HG02970 (cell line): ENCODE measurements around the gene CCDC167.

Experiments
- ATAC-seq: cut with Tn5 transposase; IDR thresholded peaks from one replicate; pipeline ENCODE4 v1.9.1; 2021; ENCODE audit warnings: mild to moderate bottlenecking, moderate library complexity, moderate number of reproducible peaks; ENCODE audit not compliant: unreplicated experiment, low FRiP score

The CCDC167 gene

DNA sequence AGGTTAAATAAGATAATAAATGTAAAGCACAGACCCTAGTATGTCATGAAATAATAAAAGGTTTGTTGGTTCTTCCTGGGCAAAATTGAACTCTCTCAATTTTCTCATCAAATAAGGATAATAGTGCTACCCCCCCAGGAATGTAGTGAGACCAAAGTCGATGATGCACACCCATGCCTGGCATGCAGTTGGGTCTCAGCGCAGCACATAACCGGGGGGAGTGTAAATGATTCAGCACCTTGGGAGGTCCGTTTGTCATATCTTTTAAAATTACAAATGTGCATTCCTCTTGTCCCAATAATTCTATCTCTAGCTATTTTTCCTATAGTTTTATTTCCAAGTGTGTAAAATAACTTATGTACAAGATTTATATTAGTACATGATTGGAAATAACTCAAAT lies 31.3 kb upstream of the CCDC167 start:
- no peak for ATAC-seq

DNA sequence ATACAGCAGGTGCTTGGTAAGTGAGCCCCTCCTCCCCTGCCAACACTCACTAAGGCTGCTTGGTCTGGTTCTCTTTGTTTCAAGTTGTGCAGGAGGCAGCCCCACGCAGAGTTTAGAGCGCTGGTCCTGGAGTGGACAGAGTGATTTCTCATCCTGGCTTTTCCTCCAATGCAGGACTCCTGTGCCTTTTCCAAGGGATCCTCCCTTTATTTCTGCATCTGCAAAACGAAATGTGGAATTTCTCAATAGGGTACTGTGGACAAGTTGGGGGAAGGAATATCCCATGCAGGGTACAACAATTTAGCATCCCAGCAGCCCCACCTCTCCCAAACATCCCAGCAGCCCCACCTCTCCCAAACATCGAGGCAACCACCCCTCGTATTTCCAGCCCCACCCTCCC lies 30.6 kb upstream of the CCDC167 start:
- no peak for ATAC-seq

DNA sequence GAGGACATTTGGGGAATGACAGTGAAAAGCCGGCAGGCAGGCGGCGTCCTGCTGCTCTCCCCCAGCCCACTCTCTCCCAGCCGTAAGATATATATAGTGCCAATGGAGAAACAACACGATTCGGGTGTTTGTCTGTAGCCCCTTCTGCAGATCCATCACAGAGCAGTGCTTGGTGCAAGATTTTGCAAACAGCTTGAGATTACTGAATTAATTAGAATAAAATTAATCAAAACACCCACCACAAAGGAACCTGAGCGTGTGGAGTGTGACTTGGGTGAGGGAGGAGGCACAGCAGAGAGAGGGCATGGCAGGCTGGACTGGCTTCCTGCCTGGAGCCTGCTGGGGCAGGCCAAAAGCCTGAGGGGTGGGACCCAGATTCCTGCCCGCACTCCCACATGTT lies 28.8 kb upstream of the CCDC167 start:
- ATAC-seq = no peak

DNA sequence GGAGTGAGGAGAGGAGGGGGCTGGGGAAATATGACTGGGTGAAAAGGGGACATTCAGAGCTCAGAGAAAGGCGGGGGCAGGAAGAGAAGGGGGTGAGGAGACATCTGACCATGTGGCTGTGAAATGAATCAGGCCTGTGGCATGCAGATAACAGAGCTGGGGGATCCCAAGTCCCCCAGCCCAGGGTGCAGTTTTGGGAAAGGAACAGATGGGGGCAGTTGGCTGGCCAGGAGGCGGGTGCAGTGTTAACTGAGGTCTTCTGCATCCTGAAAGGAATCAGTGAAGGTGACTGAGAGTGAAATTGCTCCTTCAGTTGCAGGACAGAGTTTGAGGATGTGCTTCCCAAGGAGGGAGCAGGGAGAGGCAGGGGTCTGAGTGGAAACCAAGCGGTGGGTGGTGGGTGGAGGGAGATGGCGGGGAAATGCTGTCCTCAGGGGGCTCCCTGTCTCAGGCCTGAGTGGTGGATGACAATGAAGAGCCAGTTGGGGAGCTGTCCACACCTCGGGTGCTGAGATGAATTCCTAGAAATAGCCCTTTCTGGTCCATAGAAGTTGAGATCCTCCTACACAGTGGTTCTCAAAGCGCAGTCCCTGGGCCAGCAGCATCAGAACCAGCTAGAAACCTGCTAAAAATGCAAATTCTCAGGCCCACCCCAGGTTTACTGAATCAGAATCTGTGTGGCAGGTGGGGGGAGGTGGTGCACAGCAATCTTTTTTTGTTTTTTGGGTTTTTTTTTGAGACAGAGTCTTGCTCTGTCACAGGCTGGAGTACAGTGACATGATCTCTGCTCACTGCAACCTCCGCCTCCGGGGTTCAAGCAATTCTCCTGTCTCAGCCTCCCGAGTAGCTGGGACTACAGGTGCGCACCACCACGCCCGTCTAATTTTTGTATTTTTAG lies 26.0 kb upstream of the CCDC167 start:
- no peak for ATAC-seq

DNA sequence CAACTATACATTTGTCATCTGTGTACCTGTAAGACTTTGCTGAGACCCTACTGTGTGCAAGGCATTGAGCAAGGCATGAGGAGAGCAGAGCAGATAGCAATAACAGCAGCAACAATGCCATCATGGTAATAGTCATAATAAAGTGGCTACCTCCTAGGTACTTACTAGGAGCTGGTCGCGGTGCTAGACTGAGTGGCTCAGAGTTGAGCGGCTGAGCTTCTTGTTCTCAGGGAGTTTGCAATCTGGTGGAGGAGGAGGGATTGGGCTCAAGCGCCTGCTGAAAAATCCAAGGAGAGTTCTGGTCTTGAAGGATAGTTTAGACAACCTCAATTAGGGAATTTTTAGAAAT lies 25.3 kb upstream of the CCDC167 start:
- ATAC-seq = no peak

DNA sequence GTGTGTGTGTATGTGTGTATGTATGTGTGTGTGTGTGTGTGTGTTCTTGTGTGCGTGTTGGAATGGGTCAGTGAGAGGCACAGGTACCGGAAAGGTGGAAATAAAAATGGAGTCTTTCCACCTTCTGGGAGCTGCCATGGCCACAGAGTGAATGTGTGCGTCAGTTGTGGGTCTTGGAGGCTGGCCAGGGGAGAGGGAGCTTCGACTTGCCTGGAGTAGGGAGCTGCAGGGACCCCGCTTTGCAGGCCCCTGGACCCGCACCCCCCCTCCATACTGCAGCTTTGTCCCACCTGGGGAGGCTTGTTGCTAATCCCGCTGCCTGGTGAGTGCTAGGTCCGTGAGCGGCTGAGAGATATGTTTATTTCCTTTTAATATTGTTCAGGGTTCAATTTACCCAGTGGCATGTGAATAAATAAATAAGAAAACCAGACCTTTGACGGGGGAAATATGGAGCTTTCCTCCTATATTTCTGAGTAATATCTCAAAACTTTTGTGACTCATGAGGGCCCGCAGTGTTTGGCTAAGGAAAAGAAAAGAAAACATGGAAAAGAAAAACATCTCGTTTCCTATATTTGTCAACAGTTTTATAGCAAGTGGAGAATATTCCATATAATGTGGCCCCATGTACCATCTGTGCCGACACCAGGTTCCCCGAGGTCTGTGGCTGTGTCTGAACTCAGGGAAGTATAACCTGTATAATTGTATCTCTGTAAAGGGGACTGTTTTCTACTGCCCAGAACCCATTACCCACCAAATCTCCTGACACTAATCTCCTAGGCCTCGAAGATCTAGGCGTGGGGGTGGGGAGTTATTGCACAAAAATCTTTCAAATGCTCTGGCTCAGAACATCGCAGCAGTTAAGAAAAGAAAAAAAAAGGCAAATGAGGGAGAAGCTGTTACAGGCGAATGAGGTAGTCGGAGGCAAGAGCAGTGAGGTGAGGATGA lies 24.6 kb upstream of the CCDC167 start:
- ATAC-seq = no peak

DNA sequence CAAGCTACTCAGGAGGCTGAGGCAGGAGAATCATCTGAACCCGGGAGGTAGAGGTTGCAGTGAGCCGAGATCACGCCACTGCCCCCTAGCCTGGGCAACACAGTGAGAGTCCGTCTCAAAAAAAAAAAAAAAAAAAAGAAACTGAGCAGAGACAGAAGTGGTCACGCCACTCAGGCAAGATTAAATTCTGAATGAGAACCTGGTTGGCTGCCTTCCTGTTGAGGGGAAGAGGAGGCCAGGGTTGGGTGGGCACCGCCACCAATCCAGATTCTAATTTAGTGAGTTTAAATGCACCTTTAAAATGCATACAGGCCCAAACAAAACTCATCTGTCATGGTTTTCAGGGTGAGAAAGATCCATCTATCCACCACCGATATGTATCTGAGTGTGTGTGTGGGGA lies 23.7 kb upstream of the CCDC167 start:
- ATAC-seq = no peak

DNA sequence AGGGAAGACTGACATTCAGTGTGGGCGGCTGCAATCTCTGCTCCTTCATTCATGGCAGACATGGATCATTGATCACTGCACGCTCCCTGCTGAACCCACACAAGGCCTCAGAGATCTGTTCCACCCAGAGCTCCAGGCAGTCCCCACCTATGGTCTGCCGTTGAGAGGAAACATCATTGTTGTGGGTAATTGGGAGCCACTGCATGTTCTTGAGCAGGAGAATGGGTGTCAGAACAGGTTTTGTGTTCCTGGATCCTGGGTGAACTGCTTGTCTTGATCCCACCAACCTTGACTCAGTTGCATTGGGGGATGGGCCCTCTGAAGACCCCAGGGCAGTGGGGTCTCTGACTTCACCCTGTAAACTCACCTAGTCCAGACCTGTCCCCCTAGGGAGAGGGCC lies 23.1 kb upstream of the CCDC167 start:
- no peak for ATAC-seq

DNA sequence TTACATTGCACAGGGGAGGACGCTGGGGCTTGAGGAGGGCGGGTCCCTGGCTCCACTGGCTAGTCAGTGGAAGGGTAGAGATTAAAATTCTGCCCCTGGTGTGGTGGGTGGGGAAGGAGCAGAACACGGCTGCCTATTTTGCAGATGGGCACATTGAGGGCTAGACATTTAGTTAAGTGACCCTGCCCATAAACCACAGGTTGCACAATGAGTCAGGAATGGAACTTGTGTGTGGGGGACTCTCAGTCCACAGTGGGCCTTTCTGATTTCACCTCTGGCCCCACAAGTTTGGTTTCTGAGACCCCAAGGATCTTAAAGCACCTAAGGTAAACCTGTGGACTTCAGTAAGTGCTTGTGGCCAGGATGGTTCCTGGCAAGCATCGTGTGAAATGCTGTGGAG lies 22.0 kb upstream of the CCDC167 start:
- no peak for ATAC-seq

DNA sequence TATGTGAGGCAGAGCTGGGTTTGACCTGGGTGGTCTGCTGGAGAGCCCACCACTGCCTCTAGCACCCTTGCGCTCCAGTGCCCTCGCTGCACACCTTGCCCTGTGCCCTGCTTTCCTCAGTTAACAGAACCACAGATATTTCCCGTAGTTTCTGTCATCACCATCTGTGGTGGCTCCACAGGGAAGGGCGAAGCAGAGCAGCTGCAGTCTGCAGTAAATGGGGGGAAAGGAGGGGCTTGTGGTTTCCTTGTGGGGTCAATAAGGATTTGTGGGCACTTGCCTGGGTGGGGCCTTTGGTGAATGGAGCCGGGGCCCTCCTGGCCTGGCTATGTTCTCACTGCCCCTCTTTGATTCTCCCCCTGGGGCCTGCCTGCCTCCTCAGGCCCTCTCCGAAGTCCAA lies 21.2 kb upstream of the CCDC167 start:
- ATAC-seq = no peak

DNA sequence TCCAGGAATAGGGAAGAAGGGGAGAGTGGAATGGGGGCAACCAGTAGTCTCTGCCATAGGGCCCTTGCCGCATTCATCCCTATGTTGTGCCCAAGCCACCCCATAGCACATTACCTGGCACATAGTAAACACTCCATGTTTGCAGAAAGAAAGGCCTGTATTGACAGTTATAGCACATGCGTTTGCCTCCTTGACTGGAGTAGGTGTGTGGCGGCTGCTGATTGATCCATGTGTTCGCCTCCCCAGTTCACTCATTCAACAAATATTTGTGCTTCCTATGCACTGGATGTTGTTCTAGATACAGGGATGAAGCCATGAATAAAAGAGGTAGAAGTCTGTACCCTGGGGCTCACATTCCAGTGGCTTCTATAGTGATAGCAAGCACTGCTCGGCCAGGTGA lies 19.8 kb upstream of the CCDC167 start:
- no peak for ATAC-seq

DNA sequence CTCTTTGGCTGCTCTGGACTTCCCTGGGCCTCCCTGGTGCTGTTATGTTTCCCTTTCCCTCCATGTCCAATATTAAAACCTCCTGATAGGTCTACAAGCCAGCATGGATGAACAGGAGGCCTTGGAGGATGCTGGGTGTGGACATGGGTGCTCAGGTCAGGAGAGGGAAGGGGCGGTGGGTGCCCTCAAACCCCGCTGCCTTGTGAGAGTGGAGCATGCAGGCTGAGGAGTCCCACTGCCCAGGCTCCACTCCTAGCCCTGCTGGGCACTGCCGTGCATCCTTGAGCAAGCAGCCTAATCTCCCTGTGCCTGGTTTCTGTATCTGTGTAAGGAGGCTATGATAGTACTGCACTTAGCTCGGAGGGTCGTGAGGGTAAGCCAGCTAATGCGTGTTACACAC lies 18.4 kb upstream of the CCDC167 start:
- no peak for ATAC-seq

DNA sequence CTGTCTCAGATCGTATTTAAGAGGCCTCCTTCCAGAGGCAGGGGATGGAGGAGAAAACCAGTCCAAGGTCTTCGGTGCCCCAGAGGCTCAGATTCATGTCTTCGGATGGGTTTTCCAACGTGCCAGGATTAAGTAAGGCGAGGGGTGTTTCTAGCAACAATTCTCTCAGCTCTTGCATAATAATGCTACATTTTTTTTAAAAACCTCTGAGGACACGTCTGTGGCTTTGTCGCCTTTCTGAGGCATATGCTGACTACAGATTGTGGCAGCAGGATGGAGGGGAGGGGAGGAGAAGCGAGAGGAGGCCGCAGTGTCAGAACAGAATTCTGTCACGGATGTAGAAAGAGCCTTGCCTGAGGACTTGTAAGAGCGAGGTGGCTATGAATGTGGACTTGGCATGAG lies 17.7 kb upstream of the CCDC167 start:
- no peak for ATAC-seq

DNA sequence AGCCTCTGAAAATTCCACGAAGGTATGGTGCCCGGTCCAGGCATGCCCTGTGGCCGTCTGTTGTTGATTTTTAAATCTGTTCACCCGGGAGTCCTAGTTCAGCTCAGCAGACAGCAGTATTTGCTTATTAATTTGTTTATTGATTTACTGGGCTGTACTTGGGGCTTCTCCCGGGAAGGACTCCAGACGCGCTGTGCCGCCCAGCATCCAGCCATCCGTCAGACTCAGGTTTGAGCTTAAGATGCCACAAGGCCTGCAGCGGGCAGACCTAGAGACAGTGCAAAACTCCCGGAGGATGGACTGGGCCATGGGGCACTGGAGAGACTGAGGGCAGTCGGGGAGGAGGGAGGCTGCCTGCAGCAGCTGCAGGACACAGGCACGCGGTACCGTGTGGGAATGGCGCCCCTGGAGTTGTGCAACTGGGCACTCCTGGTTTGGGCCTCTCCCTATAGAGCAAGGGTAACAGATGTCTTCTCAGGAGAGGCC lies 17.3 kb upstream of the CCDC167 start:
- no peak for ATAC-seq

DNA sequence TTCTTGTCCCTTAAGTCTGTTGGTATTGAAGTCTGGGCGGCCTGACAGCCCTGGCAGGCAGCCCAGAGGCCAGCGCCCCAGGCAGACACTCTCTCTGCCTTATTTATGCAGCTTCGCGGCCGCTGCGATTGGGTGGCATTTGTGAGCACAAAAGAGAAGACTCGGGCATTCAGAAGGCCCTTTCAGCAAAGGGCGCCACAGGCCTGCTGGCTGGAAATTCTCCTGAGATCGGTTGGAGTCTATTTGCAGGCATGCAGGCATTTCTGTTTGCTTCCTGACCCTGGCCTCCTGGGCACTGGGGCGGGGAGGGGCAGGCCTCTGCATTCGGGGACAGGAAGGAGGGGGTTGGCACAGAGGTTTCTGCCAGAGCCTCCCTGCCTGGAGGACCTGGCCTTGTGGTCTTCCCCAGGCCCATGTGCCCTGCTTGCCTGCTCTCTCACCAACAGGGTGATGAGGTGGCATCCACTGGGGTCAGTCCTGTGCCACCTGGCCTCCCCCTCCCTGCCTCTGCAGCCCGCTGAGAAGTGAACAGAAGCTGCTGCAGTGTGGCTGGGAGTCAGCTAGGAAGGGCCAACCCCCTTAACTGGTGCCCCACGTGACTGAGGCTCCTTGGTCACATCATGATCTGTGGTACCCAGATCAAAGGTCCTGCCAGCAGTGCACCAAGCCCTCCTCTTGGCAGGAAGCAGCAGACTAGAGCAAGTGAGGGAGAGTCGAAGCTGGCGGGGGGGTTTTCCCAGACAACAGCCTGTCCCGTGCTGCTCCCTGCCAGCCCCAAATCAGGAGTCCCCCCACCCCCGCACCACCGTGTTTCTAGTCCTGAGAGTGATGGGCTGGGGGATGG lies 16.6 kb upstream of the CCDC167 start:
- no peak for ATAC-seq

DNA sequence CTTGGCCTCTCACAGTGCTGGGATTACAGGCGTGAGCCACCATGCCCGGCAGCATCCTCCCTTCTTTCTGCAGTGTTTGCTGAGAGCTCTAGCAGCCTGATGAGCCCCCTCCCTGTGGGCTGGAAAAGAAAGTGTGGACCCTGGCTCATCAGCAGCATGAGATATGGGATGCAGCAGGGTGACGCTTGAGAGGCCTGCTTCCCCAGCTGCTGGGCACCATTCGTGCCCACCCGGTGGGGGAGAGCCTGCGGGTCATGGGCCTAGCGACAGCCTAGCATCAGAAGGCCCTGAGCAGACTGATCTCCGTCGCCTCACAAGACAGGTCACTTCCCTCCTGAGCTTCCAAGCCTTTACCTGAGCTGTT lies 16.0 kb upstream of the CCDC167 start:
- ATAC-seq = no peak

DNA sequence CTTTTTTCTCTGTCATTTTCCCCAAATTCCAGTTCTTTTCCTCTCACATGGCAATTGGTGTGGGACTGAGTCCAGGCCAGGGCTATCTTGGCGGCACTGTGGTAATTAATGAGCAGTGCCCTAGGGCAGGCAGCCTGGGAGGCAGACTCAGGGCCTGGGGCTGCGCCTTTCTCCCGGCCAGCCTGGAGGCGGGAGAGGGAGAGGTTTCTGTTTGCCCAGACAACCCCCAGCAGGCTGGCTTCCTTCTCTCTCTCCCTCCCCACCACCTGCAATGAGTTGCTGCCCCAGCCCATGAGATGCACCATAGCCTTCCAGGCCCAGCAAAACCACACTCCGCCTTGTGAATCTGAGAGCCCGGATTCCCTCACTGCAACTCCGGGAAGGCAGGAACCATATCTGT lies 15.1 kb upstream of the CCDC167 start:
- ATAC-seq = no peak

DNA sequence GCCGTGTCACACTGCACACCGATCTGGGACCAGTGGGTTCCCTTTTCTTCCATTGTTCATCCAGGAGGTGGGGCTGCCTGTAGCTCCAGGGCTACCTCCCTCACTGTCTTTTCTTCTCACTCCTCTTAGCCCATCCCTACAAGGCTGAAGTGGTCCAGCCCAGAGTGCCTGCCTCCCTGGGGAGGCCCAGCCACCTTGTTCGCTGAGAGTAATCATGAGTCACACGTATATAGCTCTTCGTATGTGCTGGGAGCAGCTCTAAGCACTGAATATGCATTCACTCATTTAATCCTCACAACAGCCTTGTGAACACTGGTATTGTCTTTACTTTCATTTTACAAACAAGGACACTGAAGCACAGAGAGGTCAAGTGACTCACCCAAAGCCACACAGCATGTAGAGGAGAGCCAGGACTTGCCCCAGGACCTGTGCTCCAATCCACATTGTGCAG lies 14.7 kb upstream of the CCDC167 start:
- ATAC-seq = no peak

DNA sequence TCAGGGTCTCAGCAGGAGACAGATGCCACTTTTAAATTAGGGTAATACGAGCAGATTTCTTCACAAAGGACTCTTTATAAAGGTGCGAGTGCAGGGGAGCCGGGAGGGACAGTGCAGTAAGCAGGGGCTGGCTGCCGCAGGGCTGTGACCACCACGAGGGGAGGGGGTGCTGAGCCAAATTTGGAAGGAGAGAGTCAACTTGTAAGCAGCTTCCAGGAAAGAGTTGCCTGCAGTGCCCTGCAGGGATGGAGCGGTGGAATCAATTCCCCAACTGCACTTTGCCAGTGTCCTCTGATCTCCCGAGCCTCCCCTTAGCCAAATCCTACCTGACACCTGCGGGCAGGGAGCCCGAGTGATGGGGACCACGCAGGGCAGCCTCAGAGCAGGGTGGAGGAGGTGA lies 13.9 kb upstream of the CCDC167 start:
- ATAC-seq = no peak

DNA sequence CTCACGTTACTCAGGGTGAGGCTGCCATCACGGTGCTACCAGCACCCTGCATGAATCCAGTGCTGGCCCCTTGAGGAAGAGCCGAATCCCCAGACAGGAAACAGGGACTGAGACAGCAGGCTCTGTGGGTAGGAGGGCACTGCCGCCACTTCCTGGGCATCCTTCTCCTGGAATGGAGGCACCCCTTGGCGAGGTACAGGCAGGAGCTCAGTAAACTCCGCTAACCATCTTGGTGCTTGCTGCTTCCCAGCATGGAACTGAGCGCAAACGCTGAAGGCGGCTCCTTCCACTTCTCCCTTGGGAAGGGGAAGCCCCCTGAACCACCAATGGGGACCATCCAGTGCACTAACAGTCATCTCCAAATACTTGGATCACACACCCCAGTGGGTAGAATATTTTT lies 13.5 kb upstream of the CCDC167 start:
- ATAC-seq = no peak
